ENCODE data around the gene OPTC. TPM values are rescaled to one million over a fixed set of nuclear protein-coding genes. Genes with fewer than 3 reads are reported as not detected.
A peak's percentile ranks its signal among the peaks of the same experiment; 100 is the strongest.

Gene OPTC
- polyA plus RNA-seq, 4 donors: not detected

DNA sequence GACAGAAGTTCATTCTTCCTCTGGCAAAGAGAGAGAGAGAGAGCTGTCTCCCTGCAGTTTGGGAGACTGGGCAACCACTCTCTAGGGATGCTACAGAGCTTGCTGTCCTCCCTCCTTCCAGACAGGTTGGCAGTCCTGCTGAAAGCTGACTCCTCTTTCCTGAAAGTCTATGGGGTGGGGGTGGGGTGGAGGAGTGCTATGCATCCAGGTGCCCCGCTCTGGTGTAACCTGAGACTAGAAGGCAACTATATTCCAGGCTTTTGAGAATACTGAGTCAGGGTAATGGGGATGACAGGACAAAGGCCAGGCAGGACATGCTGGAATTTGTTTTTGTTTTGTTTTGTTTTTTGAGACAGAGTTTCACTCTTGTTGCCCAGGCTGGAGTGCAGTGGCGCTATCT, 55.4 kb downstream of the OPTC start:
- FAIRE-seq: no peak
- WGBS, 3 donors: 90 to 98% (median 92%) methylated on average over 2 of the region's 2 CpGs
- no peak for DNase-seq

GRCh38 chr1:203550846-203551245, 56.9 kb downstream of the OPTC start:
- WGBS, 3 donors: 79 to 86% (median 84%) methylated on average over 1 of the region's 1 CpG
- H3K9me3 ChIP-seq (ENCODE audit: control insufficient read depth in 2 of 2, insufficient read depth in 1 of 2, low read depth in 1 of 2, low read length in 1 of 2): no peaks in the 10 kb centered on the region
- FAIRE-seq (no peak), DNase-seq (no peak)
- peaks cover 0 to 2% (median 0%) of the 10 kb centered on the region in 3 donors for H3K27me3 ChIP-seq (ENCODE audit: control insufficient read depth in 3 of 3, insufficient read depth in 3 of 3, low read length in 3 of 3)
- H3K27ac ChIP-seq (ENCODE audit: low read depth in 1 of 3, low read length in 2 of 3): no peak overlapping the region
- H3K4me1 ChIP-seq (ENCODE audit: control insufficient read depth in 3 of 3, insufficient read depth in 2 of 3, low read depth in 1 of 3, low read length in 2 of 3): peaks cover 0 to under 1% (median 0%) of the 10 kb centered on the region in 3 donors
- H3K4me3 ChIP-seq (ENCODE audit: low read depth in 1 of 3, low read length in 3 of 3): no peak overlapping the region
- no peaks in the 10 kb centered on the region for H3K36me3 ChIP-seq (ENCODE audit: control insufficient read depth in 3 of 3, insufficient read depth in 2 of 3, low read depth in 1 of 3, low read length in 3 of 3)

More for the DNA sequence above, 55.4 kb downstream of the OPTC start:
- Histone ChIP-seq H3K4me1 (ENCODE audit: control insufficient read depth in 3 of 3, insufficient read depth in 2 of 3, low read depth in 1 of 3, low read length in 2 of 3) (no peaks in the 10 kb centered on the region), H3K27ac (ENCODE audit: low read depth in 1 of 3, low read length in 2 of 3) (no peak overlapping the region), H3K9me3 (ENCODE audit: control insufficient read depth in 2 of 2, insufficient read depth in 1 of 2, low read depth in 1 of 2, low read length in 1 of 2) (no peaks in the 10 kb centered on the region), H3K27me3 (ENCODE audit: control insufficient read depth in 3 of 3, insufficient read depth in 3 of 3, low read length in 3 of 3) (peaks cover 0 to 2% (median 0%) of the 10 kb centered on the region in 3 donors), H3K4me3 (ENCODE audit: low read depth in 1 of 3, low read length in 3 of 3) (no peak overlapping the region), H3K36me3 (ENCODE audit: control insufficient read depth in 3 of 3, insufficient read depth in 2 of 3, low read depth in 1 of 3, low read length in 3 of 3) (no peaks in the 10 kb centered on the region)

GRCh38 chr1:203551550-203551949, 57.6 kb downstream of the OPTC start:
- Histone ChIP-seq H3K36me3 (ENCODE audit: control insufficient read depth in 3 of 3, insufficient read depth in 2 of 3, low read depth in 1 of 3, low read length in 3 of 3) (no peaks in the 10 kb centered on the region), H3K9me3 (ENCODE audit: control insufficient read depth in 2 of 2, insufficient read depth in 1 of 2, low read depth in 1 of 2, low read length in 1 of 2) (no peaks in the 10 kb centered on the region), H3K4me1 (ENCODE audit: control insufficient read depth in 3 of 3, insufficient read depth in 2 of 3, low read depth in 1 of 3, low read length in 2 of 3) (peaks cover 0 to 4% (median 0%) of the 10 kb centered on the region in 3 donors), H3K4me3 (ENCODE audit: low read depth in 1 of 3, low read length in 3 of 3) (no peak overlapping the region), H3K27ac (ENCODE audit: low read depth in 1 of 3, low read length in 2 of 3) (no peak overlapping the region), H3K27me3 (ENCODE audit: control insufficient read depth in 3 of 3, insufficient read depth in 3 of 3, low read length in 3 of 3) (peaks cover 0 to 2% (median 0%) of the 10 kb centered on the region in 3 donors)
- FAIRE-seq (no peak), DNase-seq (peak in 1 of 2 donors; percentile 10)
- 61 to 80% (median 69%) methylated on average over 5 of the region's 5 CpGs for WGBS, 3 donors

GRCh38 chr1:203553496-203553895, 59.5 kb downstream of the OPTC start:
- Histone ChIP-seq H3K36me3 (ENCODE audit: control insufficient read depth in 3 of 3, insufficient read depth in 2 of 3, low read depth in 1 of 3, low read length in 3 of 3) (no peaks in the 10 kb centered on the region), H3K4me1 (ENCODE audit: control insufficient read depth in 3 of 3, insufficient read depth in 2 of 3, low read depth in 1 of 3, low read length in 2 of 3) (peaks cover 0 to 4% (median 0%) of the 10 kb centered on the region in 3 donors), H3K27me3 (ENCODE audit: control insufficient read depth in 3 of 3, insufficient read depth in 3 of 3, low read length in 3 of 3) (no peaks in the 10 kb centered on the region), H3K27ac (ENCODE audit: low read depth in 1 of 3, low read length in 2 of 3) (no peak overlapping the region), H3K4me3 (ENCODE audit: low read depth in 1 of 3, low read length in 3 of 3) (no peak overlapping the region), H3K9me3 (ENCODE audit: control insufficient read depth in 2 of 2, insufficient read depth in 1 of 2, low read depth in 1 of 2, low read length in 1 of 2) (no peaks in the 10 kb centered on the region)
- FAIRE-seq: no peak
- DNase-seq: no peak
- 83 to 90% (median 88%) methylated on average over 4 of the region's 4 CpGs for WGBS, 3 donors

GRCh38 chr1:203554071-203554470, 60.1 kb downstream of the OPTC start:
- Histone ChIP-seq H3K27ac (ENCODE audit: low read depth in 1 of 3, low read length in 2 of 3) (no peak overlapping the region), H3K36me3 (ENCODE audit: control insufficient read depth in 3 of 3, insufficient read depth in 2 of 3, low read depth in 1 of 3, low read length in 3 of 3) (no peaks in the 10 kb centered on the region), H3K27me3 (ENCODE audit: control insufficient read depth in 3 of 3, insufficient read depth in 3 of 3, low read length in 3 of 3) (peaks cover 0 to 2% (median 0%) of the 10 kb centered on the region in 3 donors), H3K4me3 (ENCODE audit: low read depth in 1 of 3, low read length in 3 of 3) (no peak overlapping the region), H3K4me1 (ENCODE audit: control insufficient read depth in 3 of 3, insufficient read depth in 2 of 3, low read depth in 1 of 3, low read length in 2 of 3) (peaks cover 0 to 4% (median 0%) of the 10 kb centered on the region in 3 donors), H3K9me3 (ENCODE audit: control insufficient read depth in 2 of 2, insufficient read depth in 1 of 2, low read depth in 1 of 2, low read length in 1 of 2) (no peaks in the 10 kb centered on the region)
- FAIRE-seq (no peak), DNase-seq (no peak)
- WGBS, 3 donors: 80 to 83% (median 80%) methylated on average over 3 of the region's 3 CpGs

DNA sequence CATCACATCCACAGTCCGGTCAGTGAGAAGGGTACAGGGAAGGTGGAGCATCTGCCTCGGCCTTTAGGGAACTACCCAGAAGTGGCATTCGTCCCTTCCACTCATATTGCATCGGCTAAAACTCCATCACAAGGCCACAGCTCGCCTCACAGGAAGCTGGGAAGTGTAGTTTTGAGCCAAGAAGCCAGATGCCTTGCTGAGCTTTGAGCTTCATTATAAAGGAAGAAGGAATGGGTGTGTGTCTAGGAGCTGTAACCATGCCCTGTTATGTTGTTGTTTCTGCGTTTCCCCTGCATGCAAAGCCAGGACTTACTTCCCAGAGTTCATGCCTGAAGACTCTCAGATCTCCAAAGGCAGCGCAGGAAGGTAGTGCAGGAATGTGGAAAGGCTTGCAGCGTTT, 61.1 kb downstream of the OPTC start:
- Histone ChIP-seq H3K27me3 (ENCODE audit: control insufficient read depth in 3 of 3, insufficient read depth in 3 of 3, low read length in 3 of 3) (peaks cover 0 to 3% (median 0%) of the 10 kb centered on the region in 3 donors), H3K9me3 (ENCODE audit: control insufficient read depth in 2 of 2, insufficient read depth in 1 of 2, low read depth in 1 of 2, low read length in 1 of 2) (no peaks in the 10 kb centered on the region), H3K4me1 (ENCODE audit: control insufficient read depth in 3 of 3, insufficient read depth in 2 of 3, low read depth in 1 of 3, low read length in 2 of 3) (peaks cover 0 to 4% (median 0%) of the 10 kb centered on the region in 3 donors), H3K27ac (ENCODE audit: low read depth in 1 of 3, low read length in 2 of 3) (no peak overlapping the region), H3K4me3 (ENCODE audit: low read depth in 1 of 3, low read length in 3 of 3) (no peak overlapping the region), H3K36me3 (ENCODE audit: control insufficient read depth in 3 of 3, insufficient read depth in 2 of 3, low read depth in 1 of 3, low read length in 3 of 3) (no peaks in the 10 kb centered on the region)
- 78 to 89% (median 86%) methylated on average over 8 of the region's 8 CpGs for WGBS, 3 donors
- DNase-seq: no peak
- FAIRE-seq: no peak

- 82 to 92% (median 92%) methylated on average over 7 of the region's 7 CpGs for WGBS, 3 donors
- DNase-seq: no peak
- H3K27ac ChIP-seq (ENCODE audit: low read depth in 1 of 3, low read length in 2 of 3): peak overlapping the region in 2 of 3 donors; percentile 5 to 56
- no peak for FAIRE-seq
- H3K4me3 ChIP-seq (ENCODE audit: low read depth in 1 of 3, low read length in 3 of 3): no peak overlapping the region
- no peaks in the 10 kb centered on the region for H3K36me3 ChIP-seq (ENCODE audit: control insufficient read depth in 3 of 3, insufficient read depth in 2 of 3, low read depth in 1 of 3, low read length in 3 of 3)
- H3K9me3 ChIP-seq (ENCODE audit: control insufficient read depth in 2 of 2, insufficient read depth in 1 of 2, low read depth in 1 of 2, low read length in 1 of 2): no peaks in the 10 kb centered on the region
- peaks cover 0 to 4% (median 0%) of the 10 kb centered on the region in 3 donors for H3K4me1 ChIP-seq (ENCODE audit: control insufficient read depth in 3 of 3, insufficient read depth in 2 of 3, low read depth in 1 of 3, low read length in 2 of 3)
- peaks cover 0 to 3% (median 0%) of the 10 kb centered on the region in 3 donors for H3K27me3 ChIP-seq (ENCODE audit: control insufficient read depth in 3 of 3, insufficient read depth in 3 of 3, low read length in 3 of 3)
These were observed 61.6 kb downstream of the OPTC start for GRCh38 chr1:203555511-203556046.

DNA sequence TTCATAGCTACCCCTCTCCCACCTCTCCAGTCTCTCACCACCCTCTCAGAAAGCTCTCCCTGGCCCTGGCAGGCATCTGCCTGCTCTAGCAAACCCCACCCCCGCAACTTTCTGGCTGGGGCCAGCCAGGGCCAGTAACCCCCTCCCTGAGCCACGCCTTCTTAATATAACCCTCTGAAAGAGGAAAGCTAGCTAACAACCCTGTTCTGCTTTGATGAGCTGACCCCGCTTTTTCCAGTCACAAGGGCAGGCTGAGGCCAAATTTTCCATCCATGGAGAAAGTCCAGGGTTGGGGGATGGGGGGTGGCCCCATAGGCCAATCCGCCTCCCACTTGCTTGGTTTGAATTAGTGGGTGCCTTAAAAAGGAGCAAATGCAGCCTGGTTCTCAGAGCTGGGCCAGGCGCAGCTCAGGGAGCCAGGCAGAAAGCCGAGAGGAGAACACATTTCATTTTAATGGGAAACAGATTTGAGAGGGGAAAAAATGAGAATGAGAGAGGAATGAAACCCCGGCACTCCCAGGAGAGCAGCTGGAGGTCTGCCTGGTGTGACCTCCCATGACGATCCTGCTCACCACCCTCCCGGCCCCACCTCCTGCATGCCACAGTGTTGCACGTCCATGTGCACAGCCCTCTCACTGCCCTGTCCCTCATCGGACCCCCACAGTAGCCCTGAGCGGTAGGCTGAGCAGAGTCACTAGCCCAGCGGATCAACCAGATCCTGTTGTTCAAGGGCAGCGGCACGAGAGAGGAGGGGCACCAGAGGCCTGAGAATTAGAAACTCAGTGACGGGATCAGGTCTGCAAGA, 62.3 kb downstream of the OPTC start:
- Histone ChIP-seq H3K27me3 (ENCODE audit: control insufficient read depth in 3 of 3, insufficient read depth in 3 of 3, low read length in 3 of 3) (peaks cover 0 to 3% (median 0%) of the 10 kb centered on the region in 3 donors), H3K9me3 (ENCODE audit: control insufficient read depth in 2 of 2, insufficient read depth in 1 of 2, low read depth in 1 of 2, low read length in 1 of 2) (no peaks in the 10 kb centered on the region), H3K4me3 (ENCODE audit: low read depth in 1 of 3, low read length in 3 of 3) (no peak overlapping the region), H3K36me3 (ENCODE audit: control insufficient read depth in 3 of 3, insufficient read depth in 2 of 3, low read depth in 1 of 3, low read length in 3 of 3) (no peaks in the 10 kb centered on the region), H3K4me1 (ENCODE audit: control insufficient read depth in 3 of 3, insufficient read depth in 2 of 3, low read depth in 1 of 3, low read length in 2 of 3) (peaks cover 0 to 4% (median 0%) of the 10 kb centered on the region in 3 donors), H3K27ac (ENCODE audit: low read depth in 1 of 3, low read length in 2 of 3) (peak overlapping the region in 2 of 3 donors; percentile 5 to 56)
- DNase-seq (peak in 1 of 2 donors; percentile 11), FAIRE-seq (no peak)
- WGBS, 3 donors: 60 to 78% (median 76%) methylated on average over 16 of the region's 16 CpGs

All from small intestine (tissue), 7 donors.